Type B pancreatic cell (in vitro differentiated cells): ENCODE data around the gene HUS1. TPM values are rescaled to one million over a fixed set of nuclear protein-coding genes. Genes with fewer than 3 reads are reported as not detected.
A peak's percentile ranks its signal among the peaks of the same experiment; 100 is the strongest.

ENCODE experiments used
- DNase-seq: peaks from one replicate; pipeline ENCODE4 v3.0.0; 2021; ENCODE audit warnings: mixed read lengths; ENCODE audit not compliant: unreplicated experiment; ENCODE audit errors: extremely low spot score
- H3K27ac Mint-ChIP-seq: 2 replicates; pipeline ENCODE4 v1.8.0; 2021; ENCODE audit warnings: mild to moderate bottlenecking, mixed read lengths
- H3K27me3 Mint-ChIP-seq: 2 replicates; pipeline ENCODE4 v1.8.0; 2021; ENCODE audit warnings: mixed read lengths
- H3K36me3 Mint-ChIP-seq: 2 replicates; pipeline ENCODE4 v1.8.0; 2021; ENCODE audit warnings: mixed read lengths
- H3K4me1 Mint-ChIP-seq: one replicate; pipeline ENCODE4 v1.8.0; 2021; ENCODE audit warnings: mixed read lengths; ENCODE audit not compliant: unreplicated experiment
- H3K4me3 Mint-ChIP-seq: 2 replicates; pipeline ENCODE4 v1.8.0; 2021; ENCODE audit warnings: mild to moderate bottlenecking, mixed read lengths
- H3K9me3 Mint-ChIP-seq: 2 replicates; pipeline ENCODE4 v1.8.0; 2021; ENCODE audit warnings: mixed read lengths
- total RNA-seq: library from RNA; stranded (reverse); gene quantifications from 2 replicates; pipeline ENCODE4 v1.2.1, GENCODE V29; 2021; ENCODE audit warnings: low replicate concordance
- TF ChIP-seq, protein P1 (sequence below): fragments of 200-600 bp; sonication (generic); conservative IDR thresholded peaks from 2 replicates; pipeline ENCODE4 v1.5.0; 2021; ENCODE audit warnings: antibody characterized with exemption, mild to moderate bottlenecking

The HUS1 gene
- total RNA-seq, 1 donor from 2014 or later = 34.5 TPM

DNA sequence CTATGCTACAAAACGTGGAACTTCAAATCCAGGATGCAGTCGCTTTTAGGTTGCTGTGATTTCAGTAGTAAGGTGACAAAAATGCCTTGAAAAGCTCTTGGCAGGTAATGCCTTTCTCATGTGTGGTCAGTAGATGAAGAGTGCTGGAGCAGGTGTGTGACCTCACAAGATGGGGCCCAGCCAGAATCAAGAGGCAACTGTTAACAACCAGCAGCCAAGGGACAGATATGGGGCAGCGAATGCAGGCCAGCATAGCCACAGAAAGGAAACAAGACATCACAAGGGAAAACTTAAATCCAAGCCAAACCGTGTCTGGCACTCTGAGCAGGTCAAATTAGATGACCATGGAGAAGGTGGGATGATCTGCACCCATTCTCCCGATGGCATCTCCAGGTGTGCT is 12.3 kb downstream of the HUS1 start:
- Mint-ChIP-seq H3K4me3 (no peak overlapping the region), H3K27me3 (no peaks in the 10 kb centered on the region), H3K4me1 (peaks cover 25% of the 10 kb centered on the region), H3K9me3 (no peaks in the 10 kb centered on the region), H3K36me3 (peaks cover 64% of the 10 kb centered on the region), H3K27ac (no peak overlapping the region)
- TF ChIP-seq, protein P1, sequence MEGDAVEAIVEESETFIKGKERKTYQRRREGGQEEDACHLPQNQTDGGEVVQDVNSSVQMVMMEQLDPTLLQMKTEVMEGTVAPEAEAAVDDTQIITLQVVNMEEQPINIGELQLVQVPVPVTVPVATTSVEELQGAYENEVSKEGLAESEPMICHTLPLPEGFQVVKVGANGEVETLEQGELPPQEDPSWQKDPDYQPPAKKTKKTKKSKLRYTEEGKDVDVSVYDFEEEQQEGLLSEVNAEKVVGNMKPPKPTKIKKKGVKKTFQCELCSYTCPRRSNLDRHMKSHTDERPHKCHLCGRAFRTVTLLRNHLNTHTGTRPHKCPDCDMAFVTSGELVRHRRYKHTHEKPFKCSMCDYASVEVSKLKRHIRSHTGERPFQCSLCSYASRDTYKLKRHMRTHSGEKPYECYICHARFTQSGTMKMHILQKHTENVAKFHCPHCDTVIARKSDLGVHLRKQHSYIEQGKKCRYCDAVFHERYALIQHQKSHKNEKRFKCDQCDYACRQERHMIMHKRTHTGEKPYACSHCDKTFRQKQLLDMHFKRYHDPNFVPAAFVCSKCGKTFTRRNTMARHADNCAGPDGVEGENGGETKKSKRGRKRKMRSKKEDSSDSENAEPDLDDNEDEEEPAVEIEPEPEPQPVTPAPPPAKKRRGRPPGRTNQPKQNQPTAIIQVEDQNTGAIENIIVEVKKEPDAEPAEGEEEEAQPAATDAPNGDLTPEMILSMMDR = no peak
- DNase-seq = no peak

DNA sequence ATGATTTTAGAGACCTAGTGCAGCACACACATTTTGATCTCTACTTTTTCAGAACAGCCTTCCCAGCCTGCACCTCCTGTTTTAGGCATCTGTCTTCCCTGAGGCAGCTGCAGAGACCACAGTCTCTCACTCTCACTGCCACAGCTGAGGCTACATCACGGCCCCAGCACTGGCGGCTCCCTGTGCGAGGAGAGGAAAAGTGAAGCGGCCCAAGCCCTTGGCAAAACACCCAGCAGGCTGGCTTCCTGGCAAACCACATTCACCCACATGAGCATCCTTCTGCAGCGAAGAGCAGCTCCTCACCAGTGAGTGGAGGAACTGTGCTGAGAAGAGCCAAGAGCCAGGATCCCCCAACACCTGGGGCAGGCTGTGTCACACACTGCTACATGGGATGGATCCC is 14.0 kb downstream of the HUS1 start:
- Mint-ChIP-seq H3K9me3 (no peaks in the 10 kb centered on the region), H3K4me1 (peaks cover 17% of the 10 kb centered on the region), H3K27ac (no peak overlapping the region), H3K36me3 (peaks cover 73% of the 10 kb centered on the region), H3K27me3 (no peaks in the 10 kb centered on the region), H3K4me3 (no peak overlapping the region)
- DNase-seq = no peak
- TF ChIP-seq, protein P1 = no peak

DNA sequence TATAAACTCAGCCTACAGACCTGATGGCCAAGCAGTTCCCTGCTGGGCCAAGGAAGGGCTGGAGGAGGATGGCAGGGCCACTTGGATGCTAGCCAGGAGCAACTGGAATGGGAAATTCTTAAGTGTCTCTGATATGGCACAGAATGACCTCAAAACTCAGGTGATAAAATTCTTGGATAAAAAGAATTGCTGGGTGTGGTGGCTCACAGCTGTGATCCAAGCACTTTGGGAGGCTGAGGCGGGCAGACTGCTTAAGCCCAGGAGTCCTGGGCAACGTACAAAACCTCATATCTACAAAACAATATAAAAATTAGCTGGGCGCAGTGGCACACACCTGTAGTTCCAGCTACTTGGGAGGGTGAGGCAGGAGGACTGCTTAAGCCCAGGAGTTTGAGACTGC is 17.2 kb downstream of the HUS1 start:
- TF ChIP-seq, protein P1 = no peak
- Mint-ChIP-seq H3K4me3 (no peak overlapping the region), H3K36me3 (peaks cover 60% of the 10 kb centered on the region), H3K4me1 (no peaks in the 10 kb centered on the region), H3K27me3 (no peaks in the 10 kb centered on the region), H3K9me3 (no peaks in the 10 kb centered on the region), H3K27ac (no peak overlapping the region)
- no peak for DNase-seq

DNA sequence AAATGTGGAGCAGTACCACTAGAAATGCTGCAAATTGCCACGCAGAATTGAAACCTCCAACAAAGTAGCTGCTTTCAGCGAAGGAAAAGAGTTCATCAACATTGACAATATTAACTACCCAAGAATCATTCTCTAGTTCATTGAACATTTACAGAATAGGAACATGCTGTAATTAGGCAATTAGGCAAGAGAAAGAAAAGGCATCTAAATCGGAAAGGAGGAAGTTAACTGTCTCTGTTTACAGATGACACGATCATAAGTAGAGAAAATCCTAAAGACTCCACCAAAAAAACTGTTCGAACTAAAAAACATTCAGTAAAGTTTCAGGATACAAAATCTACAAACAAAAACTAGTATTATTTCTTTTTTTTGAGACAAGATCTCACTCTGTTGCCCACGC is 22.3 kb downstream of the HUS1 start:
- TF ChIP-seq, protein P1 = no peak
- H3K4me1 Mint-ChIP-seq = no peaks in the 10 kb centered on the region
- H3K4me3 Mint-ChIP-seq = no peak overlapping the region
- no peak for DNase-seq
- no peak overlapping the region for H3K27ac Mint-ChIP-seq
- H3K9me3 Mint-ChIP-seq = no peaks in the 10 kb centered on the region
- no peaks in the 10 kb centered on the region for H3K27me3 Mint-ChIP-seq
- H3K36me3 Mint-ChIP-seq = peaks cover 48% of the 10 kb centered on the region

DNA sequence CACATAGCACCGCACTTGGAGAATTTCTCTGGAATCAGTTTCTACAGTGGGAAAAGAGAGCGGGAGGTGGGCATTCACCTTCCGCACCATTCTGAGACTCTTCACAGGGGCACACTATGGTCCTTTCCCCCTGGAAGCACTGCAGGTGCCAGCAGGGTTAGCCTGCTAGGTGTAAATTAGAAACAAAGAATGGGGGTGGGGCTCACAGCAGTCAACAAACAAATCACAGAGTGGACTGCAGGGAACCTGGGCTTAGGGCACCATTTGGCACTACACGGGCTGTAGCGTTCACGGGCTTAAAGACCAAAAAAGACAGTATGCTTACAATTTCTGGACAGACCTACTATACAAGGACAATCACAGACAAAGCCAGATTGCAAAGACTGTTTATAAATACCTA is 23.2 kb downstream of the HUS1 start:
- Mint-ChIP-seq H3K4me1 (peaks cover 7% of the 10 kb centered on the region), H3K4me3 (no peak overlapping the region), H3K27me3 (no peaks in the 10 kb centered on the region), H3K27ac (no peak overlapping the region), H3K9me3 (no peaks in the 10 kb centered on the region), H3K36me3 (peaks cover 41% of the 10 kb centered on the region)
- peak; percentile 37 for DNase-seq
- TF ChIP-seq, protein P1 = no peak
